Skin of body (tissue), 1 donor: ENCODE measurements around the gene MOSMO. TPM values are rescaled to one million over a fixed set of nuclear protein-coding genes. Genes with fewer than 3 reads are reported as not detected.

ENCODE experiments used
- total RNA-seq: library from RNA; depleted of rRNA; stranded (reverse); fragments of >200 nt; gene quantifications from one replicate; pipeline ENCODE4 v1.2.3, GENCODE V29; 2014

Gene MOSMO
- total RNA-seq, 1 donor from 2014 or later: 13.6 TPM

Other genes with a start within 250 kb of the MOSMO start
- gene NPIPB4, start 150.4 kb upstream of the MOSMO start, total RNA-seq: 77.1 TPM
- 238 TPM for gene UQCRC2, start 54.8 kb upstream of the MOSMO start, total RNA-seq
- gene PDZD9, start 7.0 kb upstream of the MOSMO start, total RNA-seq: not detected
- gene VWA3A, start 84.4 kb downstream of the MOSMO start, total RNA-seq: 0.79 TPM
- not detected for gene SDR42E2, start 154.4 kb downstream of the MOSMO start, total RNA-seq
- gene EEF2K, start 198.2 kb downstream of the MOSMO start, total RNA-seq: 28.3 TPM